Measurements from ENCODE around the gene EXT2.

GRCh38 chr11:44248109-44248508, 152.6 kb downstream of the EXT2 start:
- TF ChIP-seq CTCF (IDR thresholded peaks at IDR 0.05; ENCODE audit: low read depth, low read length, poor library complexity, severe bottlenecking) (no peak), EZH2phosphoT487 (IDR thresholded peaks at IDR 0.05; ENCODE audit: borderline replicate concordance, low read length) (no peak)

Measured in DOHH2 (cell line).